Smooth muscle cell (in vitro differentiated cells): ENCODE measurements around the gene COX7B. TPM values are rescaled to one million over a fixed set of nuclear protein-coding genes. Genes with fewer than 3 reads are reported as not detected.

Experiments
- DNase-seq: peaks from one replicate; lab custom pipeline; 2025; ENCODE audit not compliant: unreplicated experiment; lab: John Stamatoyannopoulos, UW
- H2AFZ ChIP-seq: fragments of 200-600 bp; sonication (generic); 2 replicates; pipeline ENCODE4 v1.6.0; 2016; ENCODE audit warnings: antibody characterized with exemption, low read depth, mild to moderate bottlenecking
- H3F3A ChIP-seq: fragments of 200-600 bp; sonication (generic); 2 replicates; pipeline ENCODE4 v1.6.0; 2017; ENCODE audit warnings: antibody characterized with exemption, low read depth
- H3K27ac ChIP-seq: fragments of 200-600 bp; sonication (generic); 2 replicates; pipeline ENCODE4 v1.5.1; 2016; ENCODE audit warnings: low read depth, mild to moderate bottlenecking
- H3K27me3 ChIP-seq: fragments of 200-600 bp; sonication (generic); 2 replicates; pipeline ENCODE4 v1.6.1; 2016; ENCODE audit warnings: low read depth, mild to moderate bottlenecking
- H3K36me3 ChIP-seq: fragments of 200-600 bp; sonication (generic); 2 replicates; pipeline ENCODE4 v1.5.1; 2016; ENCODE audit warnings: low read depth
- H3K4me1 ChIP-seq: fragments of 200-600 bp; sonication (generic); 2 replicates; pipeline ENCODE4 v1.5.1; 2016; ENCODE audit warnings: low read depth
- H3K4me2 ChIP-seq: fragments of 200-600 bp; sonication (generic); 2 replicates; pipeline ENCODE4 v1.6.0; 2016; ENCODE audit warnings: mild to moderate bottlenecking
- H3K4me3 ChIP-seq: fragments of 200-600 bp; sonication (generic); 2 replicates; pipeline ENCODE4 v1.5.1; 2016; ENCODE audit warnings: mild to moderate bottlenecking
- H3K79me2 ChIP-seq: fragments of 200-600 bp; sonication (generic); 2 replicates; pipeline ENCODE4 v1.6.0; 2016; ENCODE audit warnings: low read depth, mild to moderate bottlenecking
- H3K9ac ChIP-seq: fragments of 200-600 bp; sonication (generic); 2 replicates; pipeline ENCODE4 v1.6.0; 2016; ENCODE audit warnings: low read depth
- H3K9me3 ChIP-seq: fragments of 200-600 bp; sonication (generic); replicated peaks from 2 replicates; pipeline ENCODE4 v1.5.1; 2016; ENCODE audit warnings: low read depth
- H4K20me1 ChIP-seq: fragments of 200-600 bp; sonication (generic); 2 replicates; pipeline ENCODE4 v1.6.0; 2016; ENCODE audit warnings: low read depth
- WGBS: methylation state at CpG from one replicate; pipeline ENCODE4 v1.1.7; 2016; ENCODE audit warnings: low lambda C conversion rate; 5-methylcytosine and 5-hydroxymethylcytosine counted together
- polyA plus RNA-seq: library from polyadenylated mRNA; unstranded; fragments of >200 nt; fragmentation: Nextera tagmentation; extraction: Ambion mirVana; gene quantifications from 2 replicates; pipeline ENCODE4 v1.2.1, GENCODE V29; 2016
- total RNA-seq: library from RNA; depleted of rRNA; stranded (reverse); fragments of >200 nt; gene quantifications from 2 replicates; pipeline ENCODE4 v1.2.3, GENCODE V29; 2014
- TF ChIP-seq, protein P1 (sequence below): fragments of 200-600 bp; sonication (generic); IDR thresholded peaks from 2 replicates; pipeline ENCODE4 v1.5.1; 2017; ENCODE audit warnings: borderline replicate concordance, mild to moderate bottlenecking, antibody characterized with exemption; ENCODE audit not compliant: insufficient read depth, poor library complexity, severe bottlenecking

The COX7B gene
- total and polyA plus RNA-seq, 2 experiments from 2014 or later: 483 to 503 TPM

- Histone ChIP-seq H3K9ac (no peak overlapping the region), H3K4me2 (peak overlapping the region; percentile 78), H3K36me3 (no peaks in the 10 kb centered on the region), H2AFZ (no peak overlapping the region), H4K20me1 (peaks cover 3% of the 10 kb centered on the region), H3F3A (no peaks in the 10 kb centered on the region), H3K4me1 (peaks cover 4% of the 10 kb centered on the region), H3K4me3 (peak overlapping the region; percentile 68), H3K79me2 (peaks cover 25% of the 10 kb centered on the region), H3K9me3 (no peaks in the 10 kb centered on the region), H3K27ac (no peak overlapping the region), H3K27me3 (no peaks in the 10 kb centered on the region)
- 89% methylated on average over 5 of the region's 5 CpGs for WGBS
- no peak for DNase-seq
- TF ChIP-seq, protein P1, sequence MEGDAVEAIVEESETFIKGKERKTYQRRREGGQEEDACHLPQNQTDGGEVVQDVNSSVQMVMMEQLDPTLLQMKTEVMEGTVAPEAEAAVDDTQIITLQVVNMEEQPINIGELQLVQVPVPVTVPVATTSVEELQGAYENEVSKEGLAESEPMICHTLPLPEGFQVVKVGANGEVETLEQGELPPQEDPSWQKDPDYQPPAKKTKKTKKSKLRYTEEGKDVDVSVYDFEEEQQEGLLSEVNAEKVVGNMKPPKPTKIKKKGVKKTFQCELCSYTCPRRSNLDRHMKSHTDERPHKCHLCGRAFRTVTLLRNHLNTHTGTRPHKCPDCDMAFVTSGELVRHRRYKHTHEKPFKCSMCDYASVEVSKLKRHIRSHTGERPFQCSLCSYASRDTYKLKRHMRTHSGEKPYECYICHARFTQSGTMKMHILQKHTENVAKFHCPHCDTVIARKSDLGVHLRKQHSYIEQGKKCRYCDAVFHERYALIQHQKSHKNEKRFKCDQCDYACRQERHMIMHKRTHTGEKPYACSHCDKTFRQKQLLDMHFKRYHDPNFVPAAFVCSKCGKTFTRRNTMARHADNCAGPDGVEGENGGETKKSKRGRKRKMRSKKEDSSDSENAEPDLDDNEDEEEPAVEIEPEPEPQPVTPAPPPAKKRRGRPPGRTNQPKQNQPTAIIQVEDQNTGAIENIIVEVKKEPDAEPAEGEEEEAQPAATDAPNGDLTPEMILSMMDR: no peak
These were observed 2.2 kb downstream of the COX7B start for GRCh38 chrX:77901506-77901905.

DNA sequence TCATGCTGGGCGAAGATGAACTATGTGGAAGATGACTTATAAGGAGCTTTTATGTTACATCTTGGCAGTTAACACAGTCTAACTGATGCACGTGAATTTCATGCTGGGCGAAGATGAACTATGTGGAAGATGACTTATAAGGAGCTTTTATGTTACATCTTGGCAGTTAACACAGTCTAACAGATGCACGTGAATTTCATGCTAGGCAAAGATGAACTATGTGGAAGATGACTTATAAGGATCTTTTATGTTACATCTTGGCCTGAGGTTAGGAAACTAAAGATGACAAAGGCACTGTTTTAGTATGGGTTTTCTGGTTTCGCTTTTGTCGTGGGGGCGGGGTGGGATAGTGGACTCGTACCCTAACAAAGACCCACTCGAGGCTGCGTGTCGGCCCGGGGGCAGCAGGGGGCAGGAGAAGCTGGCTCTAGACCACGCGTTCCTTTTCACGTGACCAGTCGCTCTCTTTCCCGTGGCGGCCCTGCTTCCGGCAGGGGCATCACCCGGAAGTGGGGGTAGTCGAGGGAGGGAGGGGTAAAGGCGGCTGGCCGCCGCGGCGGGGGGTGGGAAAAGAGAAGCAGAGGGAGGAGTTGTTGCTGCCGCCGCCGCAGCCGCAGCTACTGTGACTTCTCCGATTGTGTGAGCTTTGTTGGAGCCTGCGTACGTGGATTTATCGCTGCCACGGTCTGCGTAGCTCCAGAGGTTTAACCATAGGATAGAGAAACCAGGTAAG is 11.0 kb downstream of the COX7B start, which contains the start of gene ATP7A:
ATP7A (plus strand) TSS at position 586 of the 733 bp plus-strand sequence. CDS start 60,949 bp downstream, outside the sequence.
- 55% methylated on average over 27 of the region's 36 CpGs for whole genome bisulfite sequencing
- Histone ChIP-seq H3K27me3 (no peaks in the 10 kb centered on the region), H3K4me2 (peak within 1 kb of the TSS; percentile 91), H3K9me3 (no peaks in the 10 kb centered on the region), H3K4me1 (no peaks in the 10 kb centered on the region), H2AFZ (peak within 1 kb of the TSS; percentile 80), H4K20me1 (no peaks in the 10 kb centered on the region), H3K4me3 (peak within 1 kb of the TSS; percentile 70), H3K79me2 (peaks cover 34% of the 10 kb centered on the region), H3K36me3 (no peaks in the 10 kb centered on the region), H3F3A (peaks cover 4% of the 10 kb centered on the region), H3K27ac (peak within 1 kb of the TSS; percentile 70), H3K9ac (peak within 1 kb of the TSS; percentile 81)
- TF ChIP-seq, protein P1: peak; percentile 35
- peak; percentile 44 for DNase-seq

GRCh38 chrX:77917294-77917933 is 18.1 kb downstream of the COX7B start:
- Histone ChIP-seq H3K4me2 (no peak overlapping the region), H4K20me1 (peaks cover 9% of the 10 kb centered on the region), H3K4me3 (no peak overlapping the region), H3K27me3 (no peaks in the 10 kb centered on the region), H3K36me3 (no peaks in the 10 kb centered on the region), H3K9ac (no peak overlapping the region), H3K27ac (no peak overlapping the region), H3K79me2 (peaks cover 22% of the 10 kb centered on the region), H3K9me3 (no peaks in the 10 kb centered on the region), H3K4me1 (no peaks in the 10 kb centered on the region), H3F3A (no peaks in the 10 kb centered on the region), H2AFZ (no peak overlapping the region)
- TF ChIP-seq, protein P1: no peak
- no peak for DNase-seq
- WGBS: 77% methylated on average over 2 of the region's 2 CpGs
